ENCODE measurements around the gene LRMDA.

LRMDA gene

GRCh38 chr10:75772153-75772887, 340.9 kb downstream of the LRMDA start:
- no peaks in the 10 kb centered on the region for H3K36me3 ChIP-seq (ENCODE audit: control insufficient read depth, insufficient read depth, low read length)
- no peaks in the 10 kb centered on the region for H3K4me1 ChIP-seq (ENCODE audit: control insufficient read depth, insufficient read depth, low read length)
- no peak overlapping the region for H3K27ac ChIP-seq (ENCODE audit: low read length)
- H3K9me3 ChIP-seq (ENCODE audit: control insufficient read depth, insufficient read depth, low read length): no peaks in the 10 kb centered on the region
- H3K4me3 ChIP-seq (ENCODE audit: low read length): no peak overlapping the region
- H3K27me3 ChIP-seq (ENCODE audit: control insufficient read depth, insufficient read depth, low read length): no peaks in the 10 kb centered on the region
- no peak for DNase-seq (ENCODE audit: low read depth, low spot score)
- no CpG with 5 or more reads among the region's 8 CpGs for WGBS (ENCODE audit: insufficient coverage, insufficient read length)

GRCh38 chr10:75773231-75773780, 341.9 kb downstream of the LRMDA start:
- Histone ChIP-seq H3K4me1 (ENCODE audit: control insufficient read depth, insufficient read depth, low read length) (no peaks in the 10 kb centered on the region), H3K36me3 (ENCODE audit: control insufficient read depth, insufficient read depth, low read length) (no peaks in the 10 kb centered on the region), H3K27ac (ENCODE audit: low read length) (no peak overlapping the region), H3K4me3 (ENCODE audit: low read length) (no peak overlapping the region), H3K9me3 (ENCODE audit: control insufficient read depth, insufficient read depth, low read length) (no peaks in the 10 kb centered on the region), H3K27me3 (ENCODE audit: control insufficient read depth, insufficient read depth, low read length) (no peaks in the 10 kb centered on the region)
- DNase-seq (ENCODE audit: low read depth, low spot score): no peak
- no CpG with 5 or more reads among the region's 5 CpGs for WGBS (ENCODE audit: insufficient coverage, insufficient read length)

GRCh38 chr10:75773813-75774782, 342.7 kb downstream of the LRMDA start:
- Histone ChIP-seq H3K4me3 (ENCODE audit: low read length) (no peak overlapping the region), H3K9me3 (ENCODE audit: control insufficient read depth, insufficient read depth, low read length) (no peaks in the 10 kb centered on the region), H3K27ac (ENCODE audit: low read length) (no peak overlapping the region), H3K4me1 (ENCODE audit: control insufficient read depth, insufficient read depth, low read length) (no peaks in the 10 kb centered on the region), H3K36me3 (ENCODE audit: control insufficient read depth, insufficient read depth, low read length) (no peaks in the 10 kb centered on the region), H3K27me3 (ENCODE audit: control insufficient read depth, insufficient read depth, low read length) (no peaks in the 10 kb centered on the region)
- WGBS (ENCODE audit: insufficient coverage, insufficient read length): no CpG with 5 or more reads among the region's 3 CpGs
- DNase-seq (ENCODE audit: low read depth, low spot score): no peak

GRCh38 chr10:75774783-75775490, 343.5 kb downstream of the LRMDA start:
- Histone ChIP-seq H3K27ac (ENCODE audit: low read length) (no peak overlapping the region), H3K36me3 (ENCODE audit: control insufficient read depth, insufficient read depth, low read length) (no peaks in the 10 kb centered on the region), H3K27me3 (ENCODE audit: control insufficient read depth, insufficient read depth, low read length) (no peaks in the 10 kb centered on the region), H3K4me1 (ENCODE audit: control insufficient read depth, insufficient read depth, low read length) (no peaks in the 10 kb centered on the region), H3K4me3 (ENCODE audit: low read length) (no peak overlapping the region), H3K9me3 (ENCODE audit: control insufficient read depth, insufficient read depth, low read length) (no peaks in the 10 kb centered on the region)
- no CpG with 5 or more reads among the region's 6 CpGs for WGBS (ENCODE audit: insufficient coverage, insufficient read length)
- DNase-seq (ENCODE audit: low read depth, low spot score): no peak

GRCh38 chr10:75776738-75777504, 345.5 kb downstream of the LRMDA start:
- Histone ChIP-seq H3K4me3 (ENCODE audit: low read length) (no peak overlapping the region), H3K9me3 (ENCODE audit: control insufficient read depth, insufficient read depth, low read length) (no peaks in the 10 kb centered on the region), H3K27ac (ENCODE audit: low read length) (no peak overlapping the region), H3K27me3 (ENCODE audit: control insufficient read depth, insufficient read depth, low read length) (no peaks in the 10 kb centered on the region), H3K4me1 (ENCODE audit: control insufficient read depth, insufficient read depth, low read length) (no peaks in the 10 kb centered on the region), H3K36me3 (ENCODE audit: control insufficient read depth, insufficient read depth, low read length) (no peaks in the 10 kb centered on the region)
- WGBS (ENCODE audit: insufficient coverage, insufficient read length): no CpG with 5 or more reads among the region's 9 CpGs
- DNase-seq (ENCODE audit: low read depth, low spot score): no peak

GRCh38 chr10:75778665-75779064, 347.2 kb downstream of the LRMDA start:
- DNase-seq (ENCODE audit: low read depth, low spot score): no peak
- Histone ChIP-seq H3K27me3 (ENCODE audit: control insufficient read depth, insufficient read depth, low read length) (no peaks in the 10 kb centered on the region), H3K9me3 (ENCODE audit: control insufficient read depth, insufficient read depth, low read length) (no peaks in the 10 kb centered on the region), H3K36me3 (ENCODE audit: control insufficient read depth, insufficient read depth, low read length) (no peaks in the 10 kb centered on the region), H3K4me3 (ENCODE audit: low read length) (no peak overlapping the region), H3K4me1 (ENCODE audit: control insufficient read depth, insufficient read depth, low read length) (peaks cover 1% of the 10 kb centered on the region; the same call in 1 of the 2 replicates), H3K27ac (ENCODE audit: low read length) (no peak overlapping the region)

- Histone ChIP-seq H3K4me1 (ENCODE audit: control insufficient read depth, insufficient read depth, low read length) (peaks cover 1% of the 10 kb centered on the region; the same call in 1 of the 2 replicates), H3K27ac (ENCODE audit: low read length) (no peak overlapping the region), H3K36me3 (ENCODE audit: control insufficient read depth, insufficient read depth, low read length) (no peaks in the 10 kb centered on the region), H3K4me3 (ENCODE audit: low read length) (no peak overlapping the region), H3K27me3 (ENCODE audit: control insufficient read depth, insufficient read depth, low read length) (no peaks in the 10 kb centered on the region), H3K9me3 (ENCODE audit: control insufficient read depth, insufficient read depth, low read length) (no peaks in the 10 kb centered on the region)
- WGBS (ENCODE audit: insufficient coverage, insufficient read length): no CpG with 5 or more reads among the region's 1 CpG
- no peak for DNase-seq (ENCODE audit: low read depth, low spot score)
Observed at GRCh38 chr10:75779276-75779675, 347.9 kb downstream of the LRMDA start.

- Histone ChIP-seq H3K27ac (ENCODE audit: low read length) (no peak overlapping the region), H3K4me1 (ENCODE audit: control insufficient read depth, insufficient read depth, low read length) (peaks cover 1% of the 10 kb centered on the region; the same call in 1 of the 2 replicates), H3K27me3 (ENCODE audit: control insufficient read depth, insufficient read depth, low read length) (no peaks in the 10 kb centered on the region), H3K4me3 (ENCODE audit: low read length) (no peak overlapping the region), H3K36me3 (ENCODE audit: control insufficient read depth, insufficient read depth, low read length) (no peaks in the 10 kb centered on the region), H3K9me3 (ENCODE audit: control insufficient read depth, insufficient read depth, low read length) (no peaks in the 10 kb centered on the region)
- no CpG with 5 or more reads among the region's 18 CpGs for WGBS (ENCODE audit: insufficient coverage, insufficient read length)
- no peak for DNase-seq (ENCODE audit: low read depth, low spot score)
Observed at GRCh38 chr10:75782463-75783248, 351.2 kb downstream of the LRMDA start.

GRCh38 chr10:75788394-75789205, 357.2 kb downstream of the LRMDA start:
- H3K27me3 ChIP-seq (ENCODE audit: control insufficient read depth, insufficient read depth, low read length): no peaks in the 10 kb centered on the region
- WGBS (ENCODE audit: insufficient coverage, insufficient read length): no CpG with 5 or more reads among the region's 4 CpGs
- no peak overlapping the region for H3K4me3 ChIP-seq (ENCODE audit: low read length)
- H3K9me3 ChIP-seq (ENCODE audit: control insufficient read depth, insufficient read depth, low read length): no peaks in the 10 kb centered on the region
- DNase-seq (ENCODE audit: low read depth, low spot score): no peak
- no peaks in the 10 kb centered on the region for H3K36me3 ChIP-seq (ENCODE audit: control insufficient read depth, insufficient read depth, low read length)
- H3K4me1 ChIP-seq (ENCODE audit: control insufficient read depth, insufficient read depth, low read length): no peaks in the 10 kb centered on the region; the same call in 1 of the 2 replicates
- H3K27ac ChIP-seq (ENCODE audit: low read length): no peak overlapping the region

Measured in iPS DF 6.9 (cell line).